SK-N-SH (cell line): Measurements from ENCODE around the gene ROBO1. TPM values are rescaled to one million over a fixed set of nuclear protein-coding genes. Genes with fewer than 3 reads are reported as not detected.

Experiments used
- CTCF ChIA-PET: fragments of 300-600, 350-600 bp; formaldehyde crosslinking; extraction: SDS; loops from one replicate; lab custom pipeline; 2021; lab: Yijun Ruan, JAX
- POLR2A ChIA-PET: fragments of 350-600 bp; sonication (Branson Sonifier 250); formaldehyde crosslinking; extraction: SDS; loops from one replicate; lab custom pipeline; 2020; ENCODE audit warnings: antibody characterized with exemption, inconsistent platforms; lab: Yijun Ruan, JAX
- DNase-seq: peaks from one replicate; pipeline ENCODE4 v3.0.0; 2012
- H2AFZ ChIP-seq: fragments of 200-600 bp; sonication (generic); 2 replicates; pipeline ENCODE4 v1.8.1; 2016; ENCODE audit warnings: antibody characterized with exemption, mild to moderate bottlenecking, low read depth
- H3F3A ChIP-seq: fragments of 200-600 bp; sonication (generic); replicated peaks from 2 replicates; pipeline ENCODE3; 2016; ENCODE audit warnings: antibody characterized with exemption, mild to moderate bottlenecking; ENCODE audit not compliant: insufficient read depth
- H3K27ac ChIP-seq, 2 experiments: fragments of 200-500 bp in 1 of 2; fragments of 200-600 bp in 1 of 2; sonication (Bioruptor generic) in 1 of 2; sonication (generic), shearing (Covaris generic) in 1 of 2; 2 replicates each; pipeline versions ENCODE4 v1.5.1 to v1.6.1; 2014 to 2016; ENCODE audit warnings: low read depth in 2 of 2, inconsistent platforms in 1 of 2, low read length in 1 of 2, mild to moderate bottlenecking in 1 of 2, mixed read lengths in 1 of 2
- H3K27me3 ChIP-seq: fragments of 200-600 bp; sonication (generic), shearing (Covaris generic); 2 replicates; pipeline ENCODE4 v1.6.1; 2016; ENCODE audit warnings: mixed run types; ENCODE audit not compliant: insufficient read depth
- H3K36me3 ChIP-seq, 2 experiments: fragments of 200-500 bp in 1 of 2; fragments of 200-600 bp in 1 of 2; sonication (Bioruptor generic) in 1 of 2; sonication (generic) in 1 of 2; replicated peaks in 1 of 2; 2 replicates each; pipeline versions ENCODE3 to v1.5.1; 2014 to 2016; ENCODE audit warnings: low read length in 1 of 2, mild to moderate bottlenecking in 1 of 2; ENCODE audit not compliant: insufficient read depth in 2 of 2, control insufficient read depth in 1 of 2
- H3K4me1 ChIP-seq, 2 experiments: fragments of 200-500 bp in 1 of 2; fragments of 200-600 bp in 1 of 2; sonication (Bioruptor generic) in 1 of 2; sonication (generic), shearing (Covaris generic) in 1 of 2; 2 replicates each; pipeline versions ENCODE4 v1.5.1 to v1.6.1; 2014 to 2016; ENCODE audit warnings: low read depth in 1 of 2, low read length in 1 of 2, mixed run types in 1 of 2; ENCODE audit not compliant: insufficient read depth in 2 of 2, control insufficient read depth in 1 of 2
- H3K4me2 ChIP-seq: fragments of 200-600 bp; sonication (generic), shearing (Covaris generic); 2 replicates; pipeline ENCODE4 v1.6.1; 2017; ENCODE audit warnings: mixed run types
- H3K4me3 ChIP-seq, 2 experiments: fragments of 200-500 bp in 1 of 2; fragments of 200-600 bp in 1 of 2; sonication (Bioruptor generic) in 1 of 2; sonication (generic), shearing (Covaris generic) in 1 of 2; 2 replicates each; pipeline versions ENCODE4 v1.5.1 to v1.8.1; 2014 to 2016; ENCODE audit warnings: low read depth in 2 of 2, inconsistent platforms in 1 of 2, low read length in 1 of 2, mild to moderate bottlenecking in 1 of 2, mixed read lengths in 1 of 2, moderate library complexity in 1 of 2
- H3K79me2 ChIP-seq: fragments of 200-600 bp; sonication (generic); 2 replicates; pipeline ENCODE4 v1.8.1; 2017; ENCODE audit warnings: mild to moderate bottlenecking; ENCODE audit not compliant: insufficient read depth
- H3K9ac ChIP-seq: fragments of 200-600 bp; sonication (generic); 2 replicates; pipeline ENCODE4 v1.6.1; 2017; ENCODE audit warnings: mixed run types
- H3K9me2 ChIP-seq: fragments of 200-600 bp; sonication (generic); 2 replicates; pipeline ENCODE4 v1.6.1; 2017; ENCODE audit warnings: mixed run types
- H3K9me3 ChIP-seq: fragments of 200-600 bp; sonication (generic); 2 replicates; pipeline ENCODE4 v1.6.1; 2017; ENCODE audit warnings: mixed run types, mild to moderate bottlenecking, moderate library complexity
- H4K20me1 ChIP-seq: fragments of 200-600 bp; sonication (generic); 2 replicates; pipeline ENCODE4 v1.6.1; 2017; ENCODE audit warnings: mild to moderate bottlenecking, mixed run types; ENCODE audit not compliant: insufficient read depth
- EP300 ChIP-seq, 2 experiments: IDR thresholded peaks; 2 replicates each; pipeline versions ENCODE4 v1.4.0 to v1.6.1; 2012; ENCODE audit warnings: borderline replicate concordance in 1 of 2, low read depth in 1 of 2, low read length in 1 of 2
- EZH2phosphoT487 ChIP-seq: fragments of 200-600 bp; sonication (generic); IDR thresholded peaks from 2 replicates; pipeline ENCODE4 v1.6.1; 2017; ENCODE audit warnings: low read depth, mixed run types, mild to moderate bottlenecking, antibody characterized with exemption, moderate library complexity, borderline replicate concordance
- FOSL2 ChIP-seq: IDR thresholded peaks from 2 replicates; pipeline ENCODE4 v1.4.0; 2012; ENCODE audit warnings: low read depth, mild to moderate bottlenecking, moderate library complexity, borderline replicate concordance
- FOXM1 ChIP-seq: IDR thresholded peaks from 2 replicates; pipeline ENCODE4 v1.4.0; 2012; ENCODE audit warnings: low read depth, mild to moderate bottlenecking
- GABPA ChIP-seq: IDR thresholded peaks from 2 replicates; pipeline ENCODE4 v1.4.0; 2012; ENCODE audit warnings: low read depth, mild to moderate bottlenecking
- GATA2 ChIP-seq: sonication (generic); formaldehyde crosslinking; IDR thresholded peaks from 2 replicates; pipeline ENCODE4 v1.5.0; 2020; ENCODE audit warnings: mild to moderate bottlenecking, missing genetic modification reagents
- MXI1 ChIP-seq: IDR thresholded peaks from 2 replicates; pipeline ENCODE4 v1.6.1; 2012; ENCODE audit warnings: mild to moderate bottlenecking, low read depth, low read length, improper control_type of control experiment
- POLR2AphosphoS5 ChIP-seq: IDR thresholded peaks from 2 replicates; pipeline ENCODE4 v1.6.1; 2012; ENCODE audit warnings: low read depth, low read length
- RAD21 ChIP-seq: IDR thresholded peaks from 2 replicates; pipeline ENCODE4 v1.6.1; 2012; ENCODE audit warnings: mild to moderate bottlenecking, low read length
- SMC3 ChIP-seq: IDR thresholded peaks from 2 replicates; pipeline ENCODE4 v1.6.1; 2012; ENCODE audit warnings: low read depth, low read length, improper control_type of control experiment
- TCF12 ChIP-seq: IDR thresholded peaks from 2 replicates; pipeline ENCODE4 v1.4.0; 2012
- TEAD4 ChIP-seq: IDR thresholded peaks from 2 replicates; pipeline ENCODE4 v1.4.0; 2012; ENCODE audit warnings: mild to moderate bottlenecking, borderline replicate concordance; ENCODE audit not compliant: insufficient read depth
- YY1 ChIP-seq: IDR thresholded peaks from 2 replicates; pipeline ENCODE4 v1.4.0; 2012; ENCODE audit warnings: low read depth, mild to moderate bottlenecking
- WGBS: methylation state at CpG from one replicate; pipeline ENCODE4 v1.1.6; 2017; ENCODE audit warnings: low lambda C conversion rate; 5-methylcytosine and 5-hydroxymethylcytosine counted together
- polyA plus RNA-seq, 3 experiments: library from polyadenylated mRNA; depleted of rRNA; stranded (reverse); fragments of >200 nt; gene quantifications; 2 replicates each; pipeline ENCODE4 v1.2.3, GENCODE V29; 2012
- TF ChIP-seq, protein P1 (sequence below): fragments of 150-350 bp; IDR thresholded peaks from 2 replicates; pipeline ENCODE4 v1.6.1; 2017; ENCODE audit warnings: antibody characterized with exemption, low read length, low read depth, borderline replicate concordance
- TF ChIP-seq, protein P2 (sequence below): fragments of 150-350 bp; IDR thresholded peaks from 2 replicates; pipeline ENCODE4 v1.6.1; 2016; ENCODE audit warnings: mild to moderate bottlenecking, low read depth, low read length
- TF ChIP-seq, protein P3 (sequence below): fragments of 200-600 bp; sonication (generic); IDR thresholded peaks from 2 replicates; pipeline ENCODE4 v1.6.1; 2017; ENCODE audit warnings: antibody characterized with exemption, mild to moderate bottlenecking, moderate library complexity
- TF ChIP-seq, protein P4 (sequence below): IDR thresholded peaks from 2 replicates; pipeline ENCODE4; 2012

The ROBO1 gene
- polyA plus RNA-seq, 1 of the 3 experiments (the other 2 are of a cell fraction): 22.7 TPM

DNA sequence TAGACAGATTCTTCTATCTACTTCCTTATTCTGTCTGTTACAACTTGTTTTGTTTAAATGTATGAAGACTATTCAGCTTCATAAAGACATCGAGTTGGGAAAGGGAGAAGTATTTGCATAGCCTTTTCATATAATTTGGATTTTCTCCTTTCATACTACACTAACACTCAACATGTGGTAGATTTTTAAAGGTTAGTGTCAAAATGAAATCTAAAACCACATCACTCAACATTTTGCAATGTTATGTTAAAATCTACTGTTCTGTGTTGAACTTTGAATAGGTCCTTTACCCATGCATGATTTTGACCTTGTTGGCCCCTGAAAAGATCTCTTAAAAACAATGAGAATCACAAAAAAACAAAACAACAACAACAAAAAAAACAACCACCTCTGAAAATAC, 860.9 kb downstream of the ROBO1 start:
- ChIA-PET POLR2A (no interaction called here), CTCF (no interaction called here)
- no peak overlapping the region for H3K9ac ChIP-seq
- H4K20me1 ChIP-seq: no peaks in the 10 kb centered on the region
- H3K27ac ChIP-seq: peak overlapping the region in 1 of 2 experiments; percentile 16; a peak in 1 of 4 replicates
- TF ChIP-seq YY1: no peak
- no peak for TF ChIP-seq RAD21
- TF ChIP-seq TCF12: no peak
- no peak for TF ChIP-seq GATA2 (CRISPR knock-in tag)
- TF ChIP-seq EZH2phosphoT487: no peak
- TF ChIP-seq, protein P1, sequence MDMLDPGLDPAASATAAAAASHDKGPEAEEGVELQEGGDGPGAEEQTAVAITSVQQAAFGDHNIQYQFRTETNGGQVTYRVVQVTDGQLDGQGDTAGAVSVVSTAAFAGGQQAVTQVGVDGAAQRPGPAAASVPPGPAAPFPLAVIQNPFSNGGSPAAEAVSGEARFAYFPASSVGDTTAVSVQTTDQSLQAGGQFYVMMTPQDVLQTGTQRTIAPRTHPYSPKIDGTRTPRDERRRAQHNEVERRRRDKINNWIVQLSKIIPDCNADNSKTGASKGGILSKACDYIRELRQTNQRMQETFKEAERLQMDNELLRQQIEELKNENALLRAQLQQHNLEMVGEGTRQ: no peak
- TF ChIP-seq MXI1: no peak
- TF ChIP-seq, protein P2, sequence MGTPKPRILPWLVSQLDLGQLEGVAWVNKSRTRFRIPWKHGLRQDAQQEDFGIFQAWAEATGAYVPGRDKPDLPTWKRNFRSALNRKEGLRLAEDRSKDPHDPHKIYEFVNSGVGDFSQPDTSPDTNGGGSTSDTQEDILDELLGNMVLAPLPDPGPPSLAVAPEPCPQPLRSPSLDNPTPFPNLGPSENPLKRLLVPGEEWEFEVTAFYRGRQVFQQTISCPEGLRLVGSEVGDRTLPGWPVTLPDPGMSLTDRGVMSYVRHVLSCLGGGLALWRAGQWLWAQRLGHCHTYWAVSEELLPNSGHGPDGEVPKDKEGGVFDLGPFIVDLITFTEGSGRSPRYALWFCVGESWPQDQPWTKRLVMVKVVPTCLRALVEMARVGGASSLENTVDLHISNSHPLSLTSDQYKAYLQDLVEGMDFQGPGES: no peak
- TF ChIP-seq FOSL2: no peak
- TF ChIP-seq EP300 (IDR thresholded peaks at IDR 0.05; ENCODE audit: borderline replicate concordance in 1 of 2, low read depth in 1 of 2, low read length in 1 of 2): no peak
- TF ChIP-seq, protein P3, sequence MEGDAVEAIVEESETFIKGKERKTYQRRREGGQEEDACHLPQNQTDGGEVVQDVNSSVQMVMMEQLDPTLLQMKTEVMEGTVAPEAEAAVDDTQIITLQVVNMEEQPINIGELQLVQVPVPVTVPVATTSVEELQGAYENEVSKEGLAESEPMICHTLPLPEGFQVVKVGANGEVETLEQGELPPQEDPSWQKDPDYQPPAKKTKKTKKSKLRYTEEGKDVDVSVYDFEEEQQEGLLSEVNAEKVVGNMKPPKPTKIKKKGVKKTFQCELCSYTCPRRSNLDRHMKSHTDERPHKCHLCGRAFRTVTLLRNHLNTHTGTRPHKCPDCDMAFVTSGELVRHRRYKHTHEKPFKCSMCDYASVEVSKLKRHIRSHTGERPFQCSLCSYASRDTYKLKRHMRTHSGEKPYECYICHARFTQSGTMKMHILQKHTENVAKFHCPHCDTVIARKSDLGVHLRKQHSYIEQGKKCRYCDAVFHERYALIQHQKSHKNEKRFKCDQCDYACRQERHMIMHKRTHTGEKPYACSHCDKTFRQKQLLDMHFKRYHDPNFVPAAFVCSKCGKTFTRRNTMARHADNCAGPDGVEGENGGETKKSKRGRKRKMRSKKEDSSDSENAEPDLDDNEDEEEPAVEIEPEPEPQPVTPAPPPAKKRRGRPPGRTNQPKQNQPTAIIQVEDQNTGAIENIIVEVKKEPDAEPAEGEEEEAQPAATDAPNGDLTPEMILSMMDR: no peak
- TF ChIP-seq GABPA: no peak
- no peak for TF ChIP-seq POLR2AphosphoS5
- TF ChIP-seq, protein P4, sequence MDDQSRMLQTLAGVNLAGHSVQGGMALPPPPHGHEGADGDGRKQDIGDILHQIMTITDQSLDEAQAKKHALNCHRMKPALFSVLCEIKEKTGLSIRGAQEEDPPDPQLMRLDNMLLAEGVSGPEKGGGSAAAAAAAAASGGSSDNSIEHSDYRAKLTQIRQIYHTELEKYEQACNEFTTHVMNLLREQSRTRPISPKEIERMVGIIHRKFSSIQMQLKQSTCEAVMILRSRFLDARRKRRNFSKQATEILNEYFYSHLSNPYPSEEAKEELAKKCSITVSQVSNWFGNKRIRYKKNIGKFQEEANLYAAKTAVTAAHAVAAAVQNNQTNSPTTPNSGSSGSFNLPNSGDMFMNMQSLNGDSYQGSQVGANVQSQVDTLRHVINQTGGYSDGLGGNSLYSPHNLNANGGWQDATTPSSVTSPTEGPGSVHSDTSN: no peak
- TF ChIP-seq FOXM1: no peak
- TF ChIP-seq SMC3: no peak
- TF ChIP-seq TEAD4: no peak
- H3K36me3 ChIP-seq: no peaks in the 10 kb centered on the region
- WGBS: 97% methylated on average over 1 of the region's 1 CpG
- H3K27me3 ChIP-seq: no peaks in the 10 kb centered on the region
- H3K79me2 ChIP-seq: 0 out of 2 replicates have a peak, but pooled peaks cover under 1% of the 10 kb centered on the region
- H3K4me2 ChIP-seq: no peak overlapping the region
- no peak overlapping the region for H2AFZ ChIP-seq
- no peaks in the 10 kb centered on the region for H3K9me3 ChIP-seq
- no peak for DNase-seq
- H3F3A ChIP-seq: peaks cover 15% of the 10 kb centered on the region
- H3K4me1 ChIP-seq: peaks cover 2 to 9% of the 10 kb centered on the region in 2 experiments; a peak in 2 of 4 replicates
- no peaks in the 10 kb centered on the region for H3K9me2 ChIP-seq
- no peak overlapping the region for H3K4me3 ChIP-seq
